GM12801 (cell line): ENCODE results near the gene AP1M2.

Experiments
- CTCF ChIP-seq: IDR thresholded peaks from one replicate; pipeline ENCODE4 v1.5.1; 2011; ENCODE audit warnings: control low read depth; ENCODE audit not compliant: insufficient read length; ENCODE audit errors: extremely low read depth

AP1M2 gene

DNA sequence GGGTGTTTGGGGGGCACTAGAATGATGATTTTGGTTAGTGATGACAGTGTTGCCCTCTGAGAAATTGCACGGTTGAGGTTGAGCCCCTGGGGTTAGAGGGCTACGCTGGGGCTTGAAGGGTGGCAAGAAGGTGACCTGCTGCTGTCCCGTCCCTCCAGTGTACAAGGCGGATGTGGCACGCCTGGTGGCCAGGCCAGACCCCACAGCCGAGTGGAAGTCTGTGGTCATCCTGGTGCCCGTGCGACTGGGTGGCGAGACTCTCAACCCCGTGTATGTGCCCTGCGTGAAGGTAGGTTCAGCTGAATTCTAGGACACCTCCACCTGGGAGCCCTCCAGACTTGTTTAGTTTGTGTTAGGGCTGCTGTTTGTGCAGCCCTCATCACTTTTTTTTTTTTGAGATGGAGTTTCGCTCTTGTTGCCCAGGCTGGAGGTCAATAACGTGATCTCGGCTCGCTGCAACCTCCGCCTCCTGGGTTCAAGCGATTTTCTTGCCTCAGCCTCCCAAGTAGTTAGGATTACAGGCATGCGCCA lies 38.3 kb downstream of the AP1M2 start:
- TF ChIP-seq CTCF, result no peak

DNA sequence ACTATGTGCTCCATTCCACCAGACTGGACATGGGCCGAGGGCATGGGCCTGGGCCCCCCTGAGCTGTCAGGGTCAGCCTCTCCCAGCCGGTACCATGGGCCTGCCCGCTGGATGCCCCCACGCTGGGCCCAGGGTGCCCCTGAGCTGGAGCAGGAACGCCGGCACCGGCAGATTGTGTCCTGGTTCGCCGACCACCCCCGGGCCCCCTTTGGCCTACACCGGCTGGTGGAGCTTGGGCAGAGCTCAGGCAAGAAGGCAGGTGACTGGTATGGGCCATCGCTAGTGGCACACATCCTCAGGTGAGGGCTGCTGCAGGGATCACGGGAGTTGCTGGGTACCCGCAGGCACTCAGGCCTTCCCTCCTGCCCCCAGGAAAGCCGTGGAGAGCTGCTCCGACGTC lies 40.3 kb downstream of the AP1M2 start:
- no peak for TF ChIP-seq CTCF

DNA sequence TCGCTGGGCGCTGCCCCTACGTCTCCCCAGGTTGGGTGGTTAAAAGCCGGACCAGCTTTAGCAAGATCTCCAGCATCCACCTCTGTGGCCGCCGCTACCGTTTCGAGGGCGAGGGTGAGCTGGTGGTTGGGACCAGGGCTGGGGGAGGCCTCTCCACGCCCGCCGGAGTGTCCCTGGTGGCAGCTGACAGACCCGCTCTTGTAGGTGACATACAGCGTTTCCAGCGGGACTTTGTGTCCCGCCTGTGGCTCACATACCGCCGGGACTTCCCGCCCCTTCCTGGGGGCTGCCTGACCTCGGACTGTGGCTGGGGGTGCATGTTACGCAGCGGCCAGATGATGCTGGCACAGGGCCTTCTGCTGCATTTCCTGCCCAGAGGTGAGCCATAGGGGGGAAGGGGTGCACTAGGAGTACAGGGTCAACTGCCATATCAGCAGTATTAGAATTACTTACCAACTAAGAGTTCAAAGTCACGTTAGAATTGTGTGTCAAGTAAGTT lies 42.3 kb downstream of the AP1M2 start:
- TF ChIP-seq CTCF, result no peak

- TF ChIP-seq CTCF, result no peak
These were observed 42.8 kb downstream of the AP1M2 start for GRCh38 chr19:10544242-10544752.

DNA sequence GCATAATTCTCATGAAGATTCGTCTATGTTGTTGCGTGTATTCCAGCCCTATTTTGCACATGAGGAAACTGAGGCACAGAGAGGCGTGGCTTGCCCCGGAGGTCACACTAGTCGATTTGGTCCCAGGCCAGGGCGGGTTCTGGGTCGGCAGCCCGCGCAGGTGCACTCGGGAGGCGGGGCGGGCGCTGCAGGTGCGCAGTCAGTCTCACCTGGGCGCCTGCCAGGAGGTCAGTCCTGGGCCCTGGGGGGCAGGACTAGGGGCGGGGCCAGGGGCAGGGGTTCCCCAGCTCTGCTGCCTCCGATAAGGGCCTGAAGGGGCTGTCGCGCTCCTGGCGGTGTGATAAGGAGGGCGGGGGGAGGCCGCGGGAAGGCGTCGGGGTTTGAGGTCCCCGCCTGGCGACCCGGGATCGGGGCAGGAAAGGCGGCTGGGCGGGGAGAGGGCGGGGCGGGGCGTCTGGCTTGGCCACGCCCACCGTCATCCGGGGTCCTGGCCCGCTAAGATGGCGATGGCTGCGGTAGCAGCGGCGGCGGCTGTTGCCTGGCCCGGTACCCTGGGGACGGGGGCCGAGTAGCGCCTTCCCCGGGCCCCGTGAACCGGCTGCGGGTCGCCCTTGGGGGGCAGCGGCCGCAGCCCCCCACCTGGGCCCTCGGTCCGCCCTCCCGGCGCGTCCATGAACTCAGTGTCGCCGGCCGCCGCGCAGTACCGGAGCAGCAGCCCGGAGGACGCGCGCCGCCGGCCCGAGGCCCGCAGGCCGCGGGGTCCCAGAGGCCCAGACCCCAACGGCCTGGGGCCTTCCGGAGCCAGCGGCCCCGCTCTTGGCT lies 43.5 kb downstream of the AP1M2 start, which contains the start of gene ATG4D:
Gene ATG4D, plus strand, starts transcription at position 485 of the 822 bp plus-strand sequence. Its CDS starts 187 bp downstream, at position 672.
- no peak for TF ChIP-seq CTCF

DNA sequence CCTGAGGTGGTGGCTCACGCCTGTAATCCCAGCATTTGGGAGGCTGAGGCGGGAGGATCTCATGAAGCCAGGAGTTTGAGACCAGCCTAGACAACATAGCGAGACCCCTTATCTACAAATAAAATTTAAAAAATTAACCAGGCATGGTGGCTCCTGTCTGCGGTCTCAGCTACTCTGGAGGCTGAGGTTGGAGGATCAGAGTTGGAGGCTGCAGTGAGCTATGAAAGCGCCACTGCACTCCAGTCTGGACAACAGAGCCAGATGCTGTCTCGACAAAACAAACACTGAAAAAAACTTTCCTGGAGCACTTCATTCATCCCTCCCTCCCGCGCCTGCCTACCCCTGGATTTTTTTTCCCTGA lies 44.1 kb downstream of the AP1M2 start:
- no peak for TF ChIP-seq CTCF

- TF ChIP-seq CTCF, result no peak
These were observed 48.7 kb downstream of the AP1M2 start for GRCh38 chr19:10538204-10538983.
